ENCODE measurements around the gene AGMO.

AGMO gene

GRCh38 chr7:15424468-15424867, 137.3 kb downstream of the AGMO start:
- TF ChIP-seq, protein P1, sequence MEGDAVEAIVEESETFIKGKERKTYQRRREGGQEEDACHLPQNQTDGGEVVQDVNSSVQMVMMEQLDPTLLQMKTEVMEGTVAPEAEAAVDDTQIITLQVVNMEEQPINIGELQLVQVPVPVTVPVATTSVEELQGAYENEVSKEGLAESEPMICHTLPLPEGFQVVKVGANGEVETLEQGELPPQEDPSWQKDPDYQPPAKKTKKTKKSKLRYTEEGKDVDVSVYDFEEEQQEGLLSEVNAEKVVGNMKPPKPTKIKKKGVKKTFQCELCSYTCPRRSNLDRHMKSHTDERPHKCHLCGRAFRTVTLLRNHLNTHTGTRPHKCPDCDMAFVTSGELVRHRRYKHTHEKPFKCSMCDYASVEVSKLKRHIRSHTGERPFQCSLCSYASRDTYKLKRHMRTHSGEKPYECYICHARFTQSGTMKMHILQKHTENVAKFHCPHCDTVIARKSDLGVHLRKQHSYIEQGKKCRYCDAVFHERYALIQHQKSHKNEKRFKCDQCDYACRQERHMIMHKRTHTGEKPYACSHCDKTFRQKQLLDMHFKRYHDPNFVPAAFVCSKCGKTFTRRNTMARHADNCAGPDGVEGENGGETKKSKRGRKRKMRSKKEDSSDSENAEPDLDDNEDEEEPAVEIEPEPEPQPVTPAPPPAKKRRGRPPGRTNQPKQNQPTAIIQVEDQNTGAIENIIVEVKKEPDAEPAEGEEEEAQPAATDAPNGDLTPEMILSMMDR (IDR thresholded peaks at IDR 0.05): no peak

DNA sequence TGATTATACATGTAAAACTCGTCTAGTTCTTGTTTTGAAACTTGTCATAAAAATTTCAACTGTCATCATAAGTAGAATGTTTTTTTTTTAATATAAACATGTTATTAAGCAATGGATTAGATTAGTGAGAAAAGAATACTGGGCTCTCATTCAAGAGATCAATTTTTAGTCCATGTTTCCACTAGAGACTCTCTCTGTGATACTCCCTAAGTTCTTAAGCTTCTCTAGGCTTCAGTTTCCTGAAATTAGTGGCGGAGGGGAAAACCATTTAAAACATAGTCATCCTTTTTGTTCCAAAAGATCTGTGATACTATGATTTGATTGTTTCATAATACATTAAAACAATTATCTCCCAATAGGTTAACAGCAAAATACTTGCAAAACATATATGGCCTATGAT, 142.2 kb downstream of the AGMO start:
- TF ChIP-seq, protein P1 (IDR thresholded peaks at IDR 0.05): no peak

- TF ChIP-seq, protein P1 (IDR thresholded peaks at IDR 0.05): no peak
Measured at GRCh38 chr7:15418264-15418663, 143.6 kb downstream of the AGMO start.

DNA sequence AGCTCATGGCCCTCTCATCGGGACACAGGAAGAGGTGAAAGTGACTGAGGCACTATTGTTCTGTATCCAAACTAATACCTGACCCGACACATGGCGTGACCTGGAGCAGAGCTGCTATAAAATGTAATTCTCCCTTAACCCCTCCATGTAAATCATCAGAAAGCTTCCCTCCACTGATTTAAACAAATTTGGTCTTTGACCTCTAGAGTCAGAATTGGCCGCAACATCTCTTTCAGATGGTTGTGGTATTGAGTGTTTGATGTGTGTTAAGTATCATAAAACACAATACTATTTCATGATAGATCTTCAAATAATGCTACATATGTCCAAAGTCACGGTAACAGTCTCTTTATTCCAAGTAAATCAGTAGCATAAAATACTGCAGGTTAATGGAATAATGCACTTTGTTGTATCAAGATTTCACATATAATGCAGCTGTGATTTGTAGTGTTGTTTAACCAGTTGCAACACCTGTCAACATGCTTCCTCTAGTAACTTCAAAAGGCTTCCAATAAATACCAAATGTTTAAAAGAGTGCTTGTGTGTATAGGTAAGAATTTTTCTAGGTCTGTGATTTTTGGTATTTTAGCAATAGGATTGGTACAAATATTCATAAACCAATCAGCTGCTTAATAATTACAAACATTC, 144.3 kb downstream of the AGMO start:
- TF ChIP-seq, protein P1 (IDR thresholded peaks at IDR 0.05): no peak

GRCh38 chr7:15411019-15411418, 150.8 kb downstream of the AGMO start:
- TF ChIP-seq, protein P1 (IDR thresholded peaks at IDR 0.05): no peak

- TF ChIP-seq, protein P1 (IDR thresholded peaks at IDR 0.05): no peak
Measured at GRCh38 chr7:15407910-15408309, 153.9 kb downstream of the AGMO start.

DNA sequence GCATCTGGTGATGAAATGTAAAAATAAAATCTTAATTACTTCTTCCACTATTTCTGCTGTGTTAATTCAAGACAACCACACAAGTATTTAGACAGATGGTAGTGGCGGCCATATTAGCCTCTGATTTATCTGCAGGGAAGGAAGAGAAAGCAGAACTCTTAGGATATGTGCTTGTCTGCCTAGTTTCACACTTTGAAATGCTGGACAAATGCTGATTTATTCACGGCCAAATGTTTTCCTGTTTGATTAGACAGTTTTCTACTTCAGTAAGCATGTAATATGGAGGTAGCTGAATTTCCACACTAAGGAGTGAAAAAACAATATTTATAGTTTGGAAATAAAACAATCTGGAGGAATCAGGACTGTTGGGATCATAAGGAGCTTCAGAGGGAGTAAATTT, 158.1 kb downstream of the AGMO start:
- TF ChIP-seq, protein P1 (IDR thresholded peaks at IDR 0.05): no peak

DNA sequence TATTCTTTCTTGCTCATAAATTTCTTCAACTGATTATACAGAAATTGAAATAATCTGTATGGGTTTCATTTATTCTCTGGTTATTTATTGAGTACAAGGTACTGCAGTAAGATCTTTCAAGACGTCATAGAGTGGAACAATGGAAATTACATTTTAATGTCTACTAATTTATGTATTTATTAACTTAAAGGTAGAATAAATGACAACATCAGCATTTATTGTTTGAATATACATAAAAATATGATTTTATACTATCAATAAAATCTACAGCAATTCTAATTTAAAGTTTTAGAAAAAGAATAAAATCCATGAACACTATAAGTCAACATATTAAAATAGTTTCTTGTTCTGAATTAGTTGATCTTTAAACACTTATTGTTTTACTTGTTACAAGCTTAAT, 158.5 kb downstream of the AGMO start:
- TF ChIP-seq, protein P1 (IDR thresholded peaks at IDR 0.05): no peak
